Measurements from ENCODE around the gene SERTM1.

DNA sequence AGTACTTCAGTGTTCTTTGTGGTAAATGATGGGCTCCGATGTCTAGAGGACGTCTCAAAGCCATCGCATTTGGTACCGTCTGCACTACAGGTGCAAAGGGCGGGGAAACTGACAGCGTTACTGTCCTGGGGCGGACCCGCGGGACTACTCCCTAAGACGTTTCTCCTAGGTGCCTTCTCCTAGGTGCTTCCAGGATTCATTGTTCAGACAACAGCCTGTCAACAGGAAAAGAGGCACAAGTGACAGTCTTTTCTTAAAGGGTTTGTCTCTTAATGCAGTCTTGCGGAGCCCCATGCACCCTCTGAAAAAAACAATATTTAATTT is 1.4 kb downstream of the SERTM1 start:
- TF ChIP-seq, protein P1, sequence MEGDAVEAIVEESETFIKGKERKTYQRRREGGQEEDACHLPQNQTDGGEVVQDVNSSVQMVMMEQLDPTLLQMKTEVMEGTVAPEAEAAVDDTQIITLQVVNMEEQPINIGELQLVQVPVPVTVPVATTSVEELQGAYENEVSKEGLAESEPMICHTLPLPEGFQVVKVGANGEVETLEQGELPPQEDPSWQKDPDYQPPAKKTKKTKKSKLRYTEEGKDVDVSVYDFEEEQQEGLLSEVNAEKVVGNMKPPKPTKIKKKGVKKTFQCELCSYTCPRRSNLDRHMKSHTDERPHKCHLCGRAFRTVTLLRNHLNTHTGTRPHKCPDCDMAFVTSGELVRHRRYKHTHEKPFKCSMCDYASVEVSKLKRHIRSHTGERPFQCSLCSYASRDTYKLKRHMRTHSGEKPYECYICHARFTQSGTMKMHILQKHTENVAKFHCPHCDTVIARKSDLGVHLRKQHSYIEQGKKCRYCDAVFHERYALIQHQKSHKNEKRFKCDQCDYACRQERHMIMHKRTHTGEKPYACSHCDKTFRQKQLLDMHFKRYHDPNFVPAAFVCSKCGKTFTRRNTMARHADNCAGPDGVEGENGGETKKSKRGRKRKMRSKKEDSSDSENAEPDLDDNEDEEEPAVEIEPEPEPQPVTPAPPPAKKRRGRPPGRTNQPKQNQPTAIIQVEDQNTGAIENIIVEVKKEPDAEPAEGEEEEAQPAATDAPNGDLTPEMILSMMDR (IDR thresholded peaks at IDR 0.05) = no peak
- no peak for TF ChIP-seq POLR2A (IDR thresholded peaks at IDR 0.05)

Data from gastroesophageal sphincter (tissue), 3 donors.